Immature natural killer cell (primary cell): Measurements from ENCODE around the gene GBP6. TPM values are rescaled to one million over a fixed set of nuclear protein-coding genes. Genes with fewer than 3 reads are reported as not detected.
"Not testable (repeated sequence)": the region's sequence is repeated elsewhere in the genome, so short reads cannot be mapped to it uniquely, and the experiment has no call there.

ENCODE experiments used
- DNase-seq, 3 donors: peaks; one replicate each; pipeline ENCODE4 v3.0.0; 2022; ENCODE audit warnings: mixed read lengths in 1 of 3
- H3K27ac Mint-ChIP-seq, 6 donors: one replicate each; pipeline ENCODE4 v1.8.0; 2020; ENCODE audit warnings: mixed read lengths in 6 of 6, mild to moderate bottlenecking in 5 of 6, inconsistent platforms in 4 of 6, moderate library complexity in 3 of 6
- H3K27me3 Mint-ChIP-seq, 3 donors: one replicate each; pipeline ENCODE4 v1.8.0; 2020 to 2021; ENCODE audit warnings: low read depth in 3 of 3, mild to moderate bottlenecking in 3 of 3, mixed read lengths in 3 of 3, moderate library complexity in 3 of 3, inconsistent platforms in 1 of 3
- H3K36me3 Mint-ChIP-seq, 3 donors: one replicate each; pipeline ENCODE4 v1.8.0; 2020; ENCODE audit warnings: mixed read lengths in 3 of 3, inconsistent platforms in 2 of 3, mild to moderate bottlenecking in 2 of 3
- H3K4me1 Mint-ChIP-seq, 2 donors: one replicate each; pipeline ENCODE4 v1.8.0; 2020; ENCODE audit warnings: inconsistent platforms in 2 of 2, mild to moderate bottlenecking in 2 of 2, mixed read lengths in 2 of 2, moderate library complexity in 1 of 2
- H3K4me3 Mint-ChIP-seq, 5 donors: one replicate each; pipeline ENCODE4 v1.8.0; 2020; ENCODE audit warnings: mild to moderate bottlenecking in 5 of 5, mixed read lengths in 5 of 5, inconsistent platforms in 3 of 5, moderate library complexity in 3 of 5
- H3K9me3 Mint-ChIP-seq, 6 donors: one replicate each; pipeline ENCODE4 v1.8.0; 2020; ENCODE audit warnings: mild to moderate bottlenecking in 6 of 6, mixed read lengths in 6 of 6, inconsistent platforms in 4 of 6, moderate library complexity in 3 of 6
- polyA plus RNA-seq, 3 donors: library from polyadenylated mRNA; unstranded; fragments of 300-500 nt; fragmentation: Illumina TruSeq; gene quantifications; one replicate each; pipeline ENCODE4 v1.2.3, GENCODE V29; 2021

Gene GBP6
- polyA plus RNA-seq, 3 donors from 2014 or later: 0.17 TPM; not detected in 1

GRCh38 chr1:89355056-89355455, 8.8 kb upstream of the GBP6 start:
- H3K27ac Mint-ChIP-seq: peak overlapping the region in 1 of 6 donors; percentile 0
- no peak overlapping the region for H3K4me3 Mint-ChIP-seq
- peaks cover 13 to 19% of the 10 kb centered on the region in 2 donors for H3K4me1 Mint-ChIP-seq
- no peaks in the 10 kb centered on the region for H3K36me3 Mint-ChIP-seq
- DNase-seq: no peak
- no peaks in the 10 kb centered on the region for H3K9me3 Mint-ChIP-seq
- no peaks in the 10 kb centered on the region for H3K27me3 Mint-ChIP-seq

- no peak for DNase-seq
- peaks cover 0 to 4% (median 3%) of the 10 kb centered on the region in 3 donors for H3K27me3 Mint-ChIP-seq
- H3K36me3 Mint-ChIP-seq: no peaks in the 10 kb centered on the region
- peak overlapping the region in 1 of 6 donors; percentile 7 for H3K27ac Mint-ChIP-seq
- H3K9me3 Mint-ChIP-seq: no peaks in the 10 kb centered on the region
- no peak overlapping the region for H3K4me3 Mint-ChIP-seq
- peaks cover 13 to 19% of the 10 kb centered on the region in 2 donors for H3K4me1 Mint-ChIP-seq
Observed at GRCh38 chr1:89356658-89357400, 7.0 kb upstream of the GBP6 start.

- peak overlapping the region in 4 of 5 donors; percentile 1 to 49 (median 16) for H3K4me3 Mint-ChIP-seq
- peak; percentile 62 to 76 (median 73) for DNase-seq
- peaks cover 17 to 22% of the 10 kb centered on the region in 2 donors for H3K4me1 Mint-ChIP-seq
- peak overlapping the region; percentile 0 to 61 (median 10) for H3K27ac Mint-ChIP-seq
- H3K9me3 Mint-ChIP-seq: no peaks in the 10 kb centered on the region
- no peaks in the 10 kb centered on the region for H3K36me3 Mint-ChIP-seq
- peaks cover 0 to 6% (median 3%) of the 10 kb centered on the region in 3 donors for H3K27me3 Mint-ChIP-seq
Observed at GRCh38 chr1:89358287-89358893, 5.5 kb upstream of the GBP6 start.

- H3K36me3 Mint-ChIP-seq: no peaks in the 10 kb centered on the region
- DNase-seq: no peak
- no peak overlapping the region for H3K4me3 Mint-ChIP-seq
- peaks cover 0 to 6% (median 4%) of the 10 kb centered on the region in 3 donors for H3K27me3 Mint-ChIP-seq
- H3K9me3 Mint-ChIP-seq: no peaks in the 10 kb centered on the region
- H3K4me1 Mint-ChIP-seq: peaks cover 15 to 20% of the 10 kb centered on the region in 2 donors
- H3K27ac Mint-ChIP-seq: no peak overlapping the region
Observed at GRCh38 chr1:89360716-89361115, 3.1 kb upstream of the GBP6 start.

GRCh38 chr1:89361681-89362080, 2.2 kb upstream of the GBP6 start:
- Mint-ChIP-seq H3K36me3 (no peaks in the 10 kb centered on the region), H3K27ac (no peak overlapping the region), H3K27me3 (peaks cover 0 to 6% (median 4%) of the 10 kb centered on the region in 3 donors), H3K4me3 (no peak overlapping the region), H3K4me1 (peaks cover 15 to 20% of the 10 kb centered on the region in 2 donors), H3K9me3 (no peaks in the 10 kb centered on the region)
- no peak for DNase-seq

- no peak overlapping the region for H3K4me3 Mint-ChIP-seq
- no peaks in the 10 kb centered on the region for H3K36me3 Mint-ChIP-seq
- peak overlapping the region in 2 of 6 donors; percentile 13 to 22 for H3K27ac Mint-ChIP-seq
Observed at GRCh38 chr1:89363196-89363595, 663 bp upstream of the GBP6 start.

GRCh38 chr1:89364954-89365550, 1.2 kb downstream of the GBP6 start:
- H3K4me1 Mint-ChIP-seq: peaks cover 8 to 9% of the 10 kb centered on the region in 2 donors
- no peak for DNase-seq
- H3K27me3 Mint-ChIP-seq: peaks cover 5 to 8% (median 6%) of the 10 kb centered on the region in 3 donors
- no peak overlapping the region for H3K27ac Mint-ChIP-seq
- no peak overlapping the region for H3K4me3 Mint-ChIP-seq
- H3K9me3 Mint-ChIP-seq: no peaks in the 10 kb centered on the region
- peaks cover 0 to 4% (median 0%) of the 10 kb centered on the region in 3 donors for H3K36me3 Mint-ChIP-seq

More at GRCh38 chr1:89363196-89363595, 663 bp upstream of the GBP6 start:
- Mint-ChIP-seq H3K4me1 (peaks cover 12 to 13% of the 10 kb centered on the region in 2 donors), H3K27me3 (peaks cover 5 to 8% (median 6%) of the 10 kb centered on the region in 3 donors), H3K9me3 (no peaks in the 10 kb centered on the region)
- no peak for DNase-seq

- no peak overlapping the region for H3K4me3 Mint-ChIP-seq
- no peaks in the 10 kb centered on the region for H3K9me3 Mint-ChIP-seq
- H3K27me3 Mint-ChIP-seq: peaks cover 2 to 5% (median 3%) of the 10 kb centered on the region in 3 donors
- peaks cover 8 to 9% of the 10 kb centered on the region in 2 donors for H3K4me1 Mint-ChIP-seq
- no peak overlapping the region for H3K27ac Mint-ChIP-seq
- H3K36me3 Mint-ChIP-seq: peaks cover 0 to 4% (median 0%) of the 10 kb centered on the region in 3 donors
- no peak for DNase-seq
Observed at GRCh38 chr1:89367221-89367620, 3.4 kb downstream of the GBP6 start.

GRCh38 chr1:89369331-89369730, 5.5 kb downstream of the GBP6 start:
- Mint-ChIP-seq H3K27ac (no peak overlapping the region), H3K4me3 (no peak overlapping the region)

GRCh38 chr1:89373810-89374209, 10.0 kb downstream of the GBP6 start:
- H3K27me3 Mint-ChIP-seq, H3K9me3 Mint-ChIP-seq, H3K36me3 Mint-ChIP-seq, H3K4me3 Mint-ChIP-seq, H3K4me1 Mint-ChIP-seq, DNase-seq, H3K27ac Mint-ChIP-seq: not testable (repeated sequence)

More at GRCh38 chr1:89369331-89369730, 5.5 kb downstream of the GBP6 start:
- Mint-ChIP-seq H3K27me3 (peaks cover 2 to 5% (median 2%) of the 10 kb centered on the region in 3 donors), H3K36me3 (peaks cover 0 to 4% (median 0%) of the 10 kb centered on the region in 3 donors), H3K4me1 (no peaks in the 10 kb centered on the region), H3K9me3 (no peaks in the 10 kb centered on the region)
- no peak for DNase-seq

GRCh38 chr1:89378001-89378400, 14.1 kb downstream of the GBP6 start:
- Mint-ChIP-seq H3K9me3 (peaks cover 0 to 4% (median 0%) of the 10 kb centered on the region in 6 donors), H3K4me1 (no peaks in the 10 kb centered on the region), H3K27ac (no peak overlapping the region), H3K4me3 (no peak overlapping the region), H3K36me3 (no peaks in the 10 kb centered on the region), H3K27me3 (peaks cover 0 to 2% (median 0%) of the 10 kb centered on the region in 3 donors)
- DNase-seq: no peak

- Mint-ChIP-seq H3K4me3 (no peak overlapping the region), H3K9me3 (peaks cover 0 to 1% (median 0%) of the 10 kb centered on the region in 6 donors), H3K27ac (no peak overlapping the region)
Observed at GRCh38 chr1:89381618-89382017, 17.8 kb downstream of the GBP6 start.

GRCh38 chr1:89382479-89382878, 18.6 kb downstream of the GBP6 start:
- Mint-ChIP-seq H3K4me1 (no peaks in the 10 kb centered on the region), H3K27me3 (no peaks in the 10 kb centered on the region), H3K27ac (no peak overlapping the region), H3K4me3 (no peak overlapping the region), H3K9me3 (peaks cover 0 to 1% (median 0%) of the 10 kb centered on the region in 6 donors), H3K36me3 (no peaks in the 10 kb centered on the region)
- DNase-seq: no peak

More at GRCh38 chr1:89381618-89382017, 17.8 kb downstream of the GBP6 start:
- Mint-ChIP-seq H3K27me3 (peaks cover 0 to 2% (median 0%) of the 10 kb centered on the region in 3 donors), H3K36me3 (no peaks in the 10 kb centered on the region), H3K4me1 (no peaks in the 10 kb centered on the region)
- DNase-seq: no peak

- H3K4me1 Mint-ChIP-seq: no peaks in the 10 kb centered on the region
- peaks cover 0 to 1% (median 0%) of the 10 kb centered on the region in 6 donors for H3K9me3 Mint-ChIP-seq
- peaks cover 0 to 2% (median 0%) of the 10 kb centered on the region in 3 donors for H3K36me3 Mint-ChIP-seq
- H3K27me3 Mint-ChIP-seq: no peaks in the 10 kb centered on the region
- no peak for DNase-seq
- no peak overlapping the region for H3K4me3 Mint-ChIP-seq
- H3K27ac Mint-ChIP-seq: no peak overlapping the region
Observed at GRCh38 chr1:89383185-89383584, 19.3 kb downstream of the GBP6 start.
